Vagina (tissue), 2 donors: ENCODE data around the gene TRPM4.

ENCODE experiments used
- POLR2AphosphoS5 ChIP-seq, 2 donors: sonication (generic); formaldehyde crosslinking; IDR thresholded peaks; one replicate each; pipeline ENCODE4 v1.9.0; 2017; ENCODE audit warnings: antibody characterized with exemption in 2 of 2, mild to moderate bottlenecking in 2 of 2, low read depth in 1 of 2; ENCODE audit not compliant: insufficient read depth in 1 of 2
- TF ChIP-seq, protein P1 (sequence below), 3 experiments: fragments of 450-650 bp in 2 of 3; fragments of 200-600 bp in 1 of 3; sonication (generic) in 1 of 3; IDR thresholded peaks; one replicate each; pipeline ENCODE4 v1.5.1; 2017 to 2019; ENCODE audit warnings: antibody characterized with exemption in 3 of 3, mild to moderate bottlenecking in 2 of 3, moderate library complexity in 2 of 3

DNA sequence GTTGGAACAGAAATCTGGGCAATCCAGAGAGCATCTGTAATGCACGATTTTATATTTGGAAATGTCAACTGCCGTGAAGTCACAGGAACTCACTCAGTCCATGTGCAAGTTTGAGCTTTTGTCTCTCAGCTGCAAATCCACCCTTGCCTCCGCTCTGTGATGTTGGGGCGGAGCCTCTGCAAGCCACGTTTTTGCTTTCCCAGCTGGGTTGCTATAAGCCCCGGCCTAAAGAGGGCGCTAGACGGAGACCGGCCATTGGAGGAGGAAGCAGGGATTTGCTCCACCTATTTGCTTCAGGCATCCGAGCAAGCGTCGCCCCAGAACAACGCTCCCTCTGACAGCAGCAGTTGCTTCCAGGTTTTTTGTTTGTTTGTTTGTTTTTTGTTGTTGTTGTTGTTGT is 56.2 kb downstream of the TRPM4 start:
- TF ChIP-seq, protein P1, sequence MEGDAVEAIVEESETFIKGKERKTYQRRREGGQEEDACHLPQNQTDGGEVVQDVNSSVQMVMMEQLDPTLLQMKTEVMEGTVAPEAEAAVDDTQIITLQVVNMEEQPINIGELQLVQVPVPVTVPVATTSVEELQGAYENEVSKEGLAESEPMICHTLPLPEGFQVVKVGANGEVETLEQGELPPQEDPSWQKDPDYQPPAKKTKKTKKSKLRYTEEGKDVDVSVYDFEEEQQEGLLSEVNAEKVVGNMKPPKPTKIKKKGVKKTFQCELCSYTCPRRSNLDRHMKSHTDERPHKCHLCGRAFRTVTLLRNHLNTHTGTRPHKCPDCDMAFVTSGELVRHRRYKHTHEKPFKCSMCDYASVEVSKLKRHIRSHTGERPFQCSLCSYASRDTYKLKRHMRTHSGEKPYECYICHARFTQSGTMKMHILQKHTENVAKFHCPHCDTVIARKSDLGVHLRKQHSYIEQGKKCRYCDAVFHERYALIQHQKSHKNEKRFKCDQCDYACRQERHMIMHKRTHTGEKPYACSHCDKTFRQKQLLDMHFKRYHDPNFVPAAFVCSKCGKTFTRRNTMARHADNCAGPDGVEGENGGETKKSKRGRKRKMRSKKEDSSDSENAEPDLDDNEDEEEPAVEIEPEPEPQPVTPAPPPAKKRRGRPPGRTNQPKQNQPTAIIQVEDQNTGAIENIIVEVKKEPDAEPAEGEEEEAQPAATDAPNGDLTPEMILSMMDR (IDR thresholded peaks at IDR 0.05): no peak
- TF ChIP-seq POLR2AphosphoS5 (IDR thresholded peaks at IDR 0.05; ENCODE audit: insufficient read depth in 1 of 2, low read depth in 1 of 2): no peak
